GM19452 (cell line): ENCODE data around the gene TAF11L13.
"Not testable (repeated sequence)": the region's sequence is repeated elsewhere in the genome, so short reads cannot be mapped to it uniquely, and the experiment has no call there.

ENCODE experiments used
- ATAC-seq: cut with Tn5 transposase; IDR thresholded peaks from one replicate; pipeline ENCODE4 v1.9.1; 2021; ENCODE audit not compliant: unreplicated experiment

The TAF11L13 gene

DNA sequence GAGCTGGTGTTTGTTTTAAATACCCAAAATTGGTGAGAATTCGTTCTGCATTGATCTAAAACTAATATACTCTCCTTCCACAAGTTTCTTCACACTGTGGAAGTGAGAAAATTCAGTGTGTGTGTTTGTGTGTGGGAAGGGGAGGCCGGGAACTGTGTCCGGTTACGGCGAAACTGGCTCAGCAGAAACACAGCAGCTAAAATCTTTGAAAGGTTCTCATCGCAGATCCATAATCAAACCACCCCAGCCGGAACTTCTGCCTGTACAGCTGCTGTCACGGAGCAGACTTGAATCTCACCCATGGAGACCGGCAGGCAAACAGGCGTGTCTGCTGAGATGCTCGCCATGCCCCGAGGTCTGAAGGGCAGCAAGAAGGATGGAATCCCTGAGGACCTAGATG is at the start of gene TAF11L13:
Gene TAF11L13, plus strand, starts transcription at position 301 of the 400 bp plus-strand sequence.
- ATAC-seq: not testable (repeated sequence)

DNA sequence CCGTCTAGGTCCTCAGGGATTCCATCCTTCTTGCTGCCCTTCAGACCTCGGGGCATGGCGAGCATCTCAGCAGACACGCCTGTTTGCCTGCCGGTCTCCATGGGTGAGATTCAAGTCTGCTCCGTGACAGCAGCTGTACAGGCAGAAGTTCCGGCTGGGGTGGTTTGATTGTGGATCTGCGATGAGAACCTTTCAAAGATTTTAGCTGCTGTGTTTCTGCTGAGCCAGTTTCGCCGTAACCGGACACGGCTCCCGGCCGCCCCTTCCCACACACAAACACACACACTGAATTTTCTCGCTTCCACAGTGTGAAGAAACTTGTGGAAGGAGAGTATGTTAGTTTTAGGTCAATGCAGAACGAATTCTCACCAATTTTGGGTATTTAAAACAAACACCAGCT is 46.2 kb upstream of the TAF11L13 start, which contains the start of gene TAF11L7:
Gene TAF11L7, minus strand, starts transcription at position 101 of the 400 bp plus-strand sequence.
- not testable (repeated sequence) for ATAC-seq

GRCh38 chr5:17590860-17591259 is 41.0 kb upstream of the TAF11L13 start, which contains the start of gene TAF11L8:
Gene TAF11L8, minus strand, starts transcription at chr5:17590960.
- ATAC-seq: not testable (repeated sequence)

- ATAC-seq: not testable (repeated sequence)
These were observed 37.6 kb upstream of the TAF11L13 start, which contains the start of gene TAF11L9 for GRCh38 chr5:17594255-17594654. Gene TAF11L9, minus strand, starts transcription at chr5:17594394.

DNA sequence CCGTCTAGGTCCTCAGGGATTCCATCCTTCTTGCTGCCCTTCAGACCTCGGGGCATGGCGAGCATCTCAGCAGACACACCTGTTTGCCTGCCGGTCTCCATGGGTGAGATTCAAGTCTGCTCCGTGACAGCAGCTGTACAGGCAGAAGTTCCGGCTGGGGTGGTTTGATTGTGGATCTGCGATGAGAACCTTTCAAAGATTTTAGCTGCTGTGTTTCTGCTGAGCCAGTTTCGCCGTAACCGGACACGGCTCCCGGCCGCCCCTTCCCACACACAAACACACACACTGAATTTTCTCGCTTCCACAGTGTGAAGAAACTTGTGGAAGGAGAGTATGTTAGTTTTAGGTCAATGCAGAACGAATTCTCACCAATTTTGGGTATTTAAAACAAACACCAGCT is 34.2 kb upstream of the TAF11L13 start, which contains the start of gene TAF11L10:
Gene TAF11L10, minus strand, starts transcription at position 101 of the 400 bp plus-strand sequence.
- not testable (repeated sequence) for ATAC-seq

GRCh38 chr5:17603880-17604279 is 28.0 kb upstream of the TAF11L13 start, which contains the start of gene TAF11L11:
Gene TAF11L11, plus strand, starts transcription at chr5:17604183.
- not testable (repeated sequence) for ATAC-seq

- ATAC-seq: no peak
These were observed 26.9 kb upstream of the TAF11L13 start for GRCh38 chr5:17604951-17605350.

- ATAC-seq: not testable (repeated sequence)
These were observed 24.4 kb upstream of the TAF11L13 start for GRCh38 chr5:17607461-17607860.

DNA sequence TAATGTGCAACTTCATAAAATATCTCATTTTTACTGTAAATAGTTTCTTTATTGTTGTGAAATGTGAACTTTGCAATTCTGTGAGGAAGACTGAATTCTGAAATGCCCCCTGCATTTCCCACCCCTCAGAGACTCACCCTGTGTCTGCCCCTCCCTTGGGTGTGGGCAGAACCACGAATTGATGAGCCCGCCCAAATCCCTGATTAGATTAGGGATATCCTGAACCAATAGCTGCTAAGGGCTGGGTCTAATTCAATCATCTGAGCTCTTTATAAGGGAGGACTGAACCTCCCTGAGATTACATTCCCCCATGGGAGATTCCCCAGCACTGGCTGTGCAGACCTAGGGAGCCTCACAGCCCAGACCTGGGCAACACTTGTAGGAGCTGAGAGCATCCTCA is 21.8 kb upstream of the TAF11L13 start, which contains the start of gene TAF11L12:
Gene TAF11L12, plus strand, starts transcription at position 301 of the 400 bp plus-strand sequence.
- ATAC-seq: not testable (repeated sequence)

DNA sequence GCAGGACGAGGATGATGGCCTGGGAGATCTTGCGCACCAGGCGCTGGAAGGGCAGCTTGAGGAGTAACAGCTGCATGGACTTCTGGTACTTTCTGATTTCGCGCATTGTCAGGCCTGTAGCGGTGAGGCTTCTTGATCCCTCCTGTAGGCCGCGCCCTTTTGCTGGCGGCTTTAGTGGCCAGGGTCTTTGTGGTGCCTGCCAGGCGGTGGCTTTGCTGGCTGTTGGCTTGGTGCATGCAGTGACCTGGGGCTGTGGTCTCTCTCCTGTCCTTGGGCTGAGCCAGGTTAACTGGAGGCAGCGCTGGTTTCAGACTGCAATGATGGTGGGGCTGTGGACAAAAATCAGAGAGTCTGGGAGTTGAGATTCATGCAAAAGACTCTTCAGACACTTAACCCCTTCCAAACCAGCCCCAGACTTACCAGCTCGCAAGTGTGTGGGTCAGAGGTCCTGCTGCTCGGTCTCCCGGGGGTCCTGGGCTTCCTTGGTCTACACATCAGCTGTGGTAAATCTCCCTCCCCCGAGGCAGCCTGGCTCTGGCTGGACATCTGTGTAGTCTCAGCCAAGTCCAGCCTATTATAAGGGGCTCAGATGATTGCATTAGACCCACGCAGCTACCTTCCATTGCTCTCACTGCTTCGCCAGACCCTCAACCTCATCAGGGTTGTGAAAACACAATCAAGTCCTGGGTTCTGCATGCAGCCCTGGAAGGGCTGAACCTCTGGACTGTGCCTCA is 16.8 kb upstream of the TAF11L13 start:
- no peak for ATAC-seq

- no peak for ATAC-seq
These were observed 12.5 kb upstream of the TAF11L13 start for GRCh38 chr5:17619354-17619753.

DNA sequence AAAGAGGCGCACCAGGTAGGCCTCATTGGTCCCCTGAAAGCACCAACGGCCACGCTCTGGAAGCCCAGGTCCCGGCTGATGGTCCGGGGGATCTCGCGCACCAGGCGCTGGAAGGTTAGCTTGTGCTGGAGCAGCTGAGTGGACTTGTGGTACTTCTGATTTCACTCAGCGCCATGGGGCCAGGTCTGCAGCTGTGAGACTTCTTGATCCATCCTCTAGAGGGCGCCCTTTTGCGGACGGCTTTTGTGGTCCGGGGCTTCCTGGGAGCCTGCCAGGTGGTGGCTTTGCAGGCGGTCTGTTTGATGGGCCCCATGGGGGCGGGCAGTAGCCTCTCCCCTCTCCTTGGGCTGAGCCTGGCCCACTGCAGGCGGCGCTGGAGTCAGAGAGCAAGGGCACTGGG is 11.3 kb upstream of the TAF11L13 start:
- no peak for ATAC-seq

GRCh38 chr5:17625686-17626085 is 6.2 kb upstream of the TAF11L13 start:
- no peak for ATAC-seq

DNA sequence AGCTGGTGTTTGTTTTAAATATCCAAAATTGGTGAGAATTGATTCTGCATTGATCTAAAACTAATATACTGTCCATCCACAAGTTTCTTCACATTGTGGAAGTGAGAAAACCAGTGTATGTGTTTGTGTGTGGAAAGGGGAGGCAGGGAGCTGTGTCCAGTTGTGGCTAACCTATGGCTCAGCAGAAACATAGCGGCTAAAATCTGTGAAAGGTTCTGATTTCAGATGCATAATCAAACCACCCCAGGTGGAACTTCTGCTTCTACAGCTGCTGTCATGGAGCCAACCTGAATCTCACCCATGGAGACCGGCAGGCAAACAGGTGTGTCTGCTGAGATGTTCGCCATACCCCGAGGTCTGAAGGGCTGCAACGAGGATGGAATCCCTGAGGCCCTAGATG is 2.3 kb downstream of the TAF11L13 start, which contains the start of gene TAF11L14:
Gene TAF11L14, plus strand, starts transcription at position 301 of the 400 bp plus-strand sequence.
- no peak for ATAC-seq

- not testable (repeated sequence) for ATAC-seq
These were observed 17.3 kb downstream of the TAF11L13 start for GRCh38 chr5:17649232-17649631.

DNA sequence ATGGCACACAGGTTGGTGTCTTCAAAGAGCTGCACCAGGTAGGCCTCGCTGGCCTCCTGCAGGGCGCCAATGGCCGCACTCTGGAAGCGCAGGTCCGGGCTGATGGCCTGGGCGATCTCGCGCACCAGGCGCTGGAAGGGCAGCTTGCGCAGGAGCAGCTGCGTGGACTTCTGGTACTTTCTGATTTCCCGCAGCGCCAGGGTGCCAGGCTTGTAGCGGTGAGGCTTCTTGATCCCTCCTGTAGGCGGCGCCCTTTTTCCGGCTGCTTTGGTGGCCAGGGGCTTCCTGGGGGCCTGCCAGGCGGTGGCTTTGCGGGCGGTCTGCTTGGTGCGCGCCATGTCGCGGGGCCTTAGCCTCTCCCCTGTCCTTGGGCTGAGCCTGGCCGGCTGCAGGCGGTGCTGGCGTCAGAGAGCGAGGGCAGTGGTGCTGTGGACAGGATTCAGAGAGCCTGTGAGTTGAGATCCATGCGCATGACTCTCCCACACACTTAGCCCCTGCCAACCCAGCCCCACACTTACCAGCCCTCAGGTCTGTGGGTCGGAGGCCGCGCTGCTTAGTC is 23.4 kb downstream of the TAF11L13 start:
- not testable (repeated sequence) for ATAC-seq

DNA sequence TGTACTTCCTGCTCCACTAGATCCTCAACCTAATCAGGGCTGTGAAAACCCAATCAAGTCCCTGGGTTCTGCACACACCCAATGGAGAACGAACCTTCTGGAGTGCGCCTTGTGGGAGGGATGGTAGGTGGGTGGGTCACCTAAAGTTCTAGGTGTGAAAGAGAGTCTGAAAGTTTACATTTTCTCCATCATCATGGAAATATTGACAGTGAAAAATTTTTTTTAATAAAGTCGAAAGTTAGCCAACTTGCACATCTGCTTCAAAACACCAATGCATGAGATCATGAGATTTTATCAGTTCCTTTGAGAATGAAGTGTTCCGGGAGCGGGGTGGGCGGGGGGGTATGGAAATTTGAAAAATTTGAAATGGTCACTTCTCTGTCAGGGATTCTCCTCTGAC is 24.0 kb downstream of the TAF11L13 start:
- no peak for ATAC-seq

DNA sequence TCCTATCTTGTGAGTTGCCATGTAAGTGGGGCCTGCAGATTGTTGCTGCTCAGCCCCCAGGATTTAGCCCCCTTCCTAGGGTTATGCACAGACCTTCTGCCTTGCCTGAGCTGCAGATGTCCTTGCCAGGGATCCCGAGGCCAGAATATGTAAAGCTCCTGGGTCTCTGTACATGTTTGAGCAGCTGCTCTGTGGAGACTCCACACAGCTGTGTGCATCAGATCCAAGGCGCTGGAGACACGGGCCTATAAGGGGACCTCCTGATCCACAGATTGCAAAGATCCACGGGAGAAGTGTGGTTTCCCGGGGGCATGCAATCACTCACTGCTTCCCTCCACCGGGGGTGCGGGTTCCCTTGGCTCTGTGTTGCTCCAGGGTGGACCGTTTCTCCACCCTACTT is 31.3 kb downstream of the TAF11L13 start:
- ATAC-seq: no peak

GRCh38 chr5:17665836-17666235 is 33.9 kb downstream of the TAF11L13 start:
- ATAC-seq: no peak

DNA sequence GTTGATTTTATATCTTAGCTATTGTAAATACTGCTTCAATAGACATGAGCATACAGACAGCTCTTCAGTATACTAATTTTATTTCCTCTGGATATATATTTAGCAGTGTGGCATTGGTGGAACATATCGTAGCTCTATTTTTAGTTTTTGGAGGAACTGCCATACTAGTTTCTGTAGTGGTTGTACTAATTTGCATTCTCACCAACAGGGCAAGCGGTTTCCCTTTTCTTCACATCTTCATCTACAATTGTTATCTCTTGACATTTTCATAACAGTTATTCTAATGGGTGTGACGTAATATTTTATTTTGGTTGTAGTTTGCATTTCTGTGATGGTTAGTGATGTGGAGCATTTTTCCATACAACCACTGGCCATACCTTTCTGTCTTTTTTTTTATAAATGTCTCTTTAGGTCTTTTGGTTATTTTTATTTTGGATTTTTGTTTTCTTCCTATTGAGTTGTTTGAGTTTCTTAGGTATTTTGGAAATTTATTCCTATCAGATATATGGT is 34.9 kb downstream of the TAF11L13 start:
- no peak for ATAC-seq

- no peak for ATAC-seq
These were observed 38.5 kb downstream of the TAF11L13 start for GRCh38 chr5:17670353-17670752.
